ENCODE data around the gene SMC5. TPM values are rescaled to one million over a fixed set of nuclear protein-coding genes. Genes with fewer than 3 reads are reported as not detected.

The SMC5 gene
- total RNA-seq, 2 experiments from 2014 or later, result 38.1 to 40.9 TPM

DNA sequence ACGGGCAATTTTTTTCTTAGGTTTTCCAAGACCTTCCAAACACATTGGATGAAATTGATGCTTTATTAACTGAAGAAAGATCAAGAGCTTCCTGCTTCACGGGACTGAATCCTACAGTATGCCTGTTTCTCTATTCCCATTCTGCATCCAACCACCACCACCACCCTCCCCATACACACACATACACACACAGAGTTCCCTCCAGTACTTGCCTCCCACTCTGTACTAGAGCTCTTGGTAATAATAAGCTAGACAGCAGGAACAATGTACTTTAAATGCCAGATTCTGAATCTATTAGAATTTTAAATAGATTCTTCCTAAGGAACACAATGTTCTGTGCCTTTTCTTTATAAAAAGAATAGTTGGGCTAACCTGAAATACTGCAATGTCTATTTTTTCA lies 88.3 kb downstream of the SMC5 start:
- CTCF ChIA-PET, result no interaction called here
- POLR2A ChIA-PET, result no interaction called here

DNA sequence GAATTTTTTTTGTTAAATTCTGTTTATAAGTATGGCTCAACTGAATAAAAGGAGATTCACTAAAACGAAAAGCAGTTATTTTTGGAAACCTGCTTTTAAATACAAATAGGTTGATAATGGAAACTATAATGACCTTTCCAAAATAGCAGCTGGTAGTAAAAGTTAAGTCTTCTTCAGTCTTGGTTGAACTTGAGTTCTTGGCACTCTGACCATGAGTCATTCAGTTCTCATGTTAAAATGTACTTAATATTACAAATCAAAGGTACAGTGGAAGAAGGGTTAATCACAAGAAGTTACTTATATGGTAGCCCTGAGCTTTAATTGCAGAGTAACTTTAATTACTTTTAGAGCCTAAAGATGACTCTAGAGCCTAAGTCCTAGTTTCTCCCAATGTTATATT lies 93.6 kb downstream of the SMC5 start:
- ChIA-PET POLR2A (no interaction called here), CTCF (interaction anchor here (1.0 kb wide), 1 partner anchor 250 kb away, joined by 4 read pairs; no protein-coding TSS in a partner anchor)

DNA sequence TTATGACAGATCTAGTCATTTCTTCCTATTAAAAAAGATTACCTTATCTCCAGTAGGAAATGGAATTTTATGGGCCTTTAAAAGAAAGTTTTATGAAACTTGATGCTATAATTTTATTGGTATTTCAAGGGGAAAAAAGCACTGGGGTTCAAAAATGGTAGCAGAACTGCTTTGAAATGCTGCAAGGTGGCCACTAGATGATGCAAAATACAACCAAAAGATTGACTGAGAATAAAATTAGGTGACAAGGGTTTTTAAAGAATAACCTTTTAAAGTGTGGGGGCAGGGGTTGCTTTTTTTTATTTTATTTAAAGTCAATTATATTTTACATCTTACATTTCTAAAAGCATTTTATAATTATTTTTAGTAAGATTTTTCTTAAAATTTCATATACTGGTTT lies 94.0 kb downstream of the SMC5 start:
- ChIA-PET CTCF (no interaction called here), POLR2A (no interaction called here)

DNA sequence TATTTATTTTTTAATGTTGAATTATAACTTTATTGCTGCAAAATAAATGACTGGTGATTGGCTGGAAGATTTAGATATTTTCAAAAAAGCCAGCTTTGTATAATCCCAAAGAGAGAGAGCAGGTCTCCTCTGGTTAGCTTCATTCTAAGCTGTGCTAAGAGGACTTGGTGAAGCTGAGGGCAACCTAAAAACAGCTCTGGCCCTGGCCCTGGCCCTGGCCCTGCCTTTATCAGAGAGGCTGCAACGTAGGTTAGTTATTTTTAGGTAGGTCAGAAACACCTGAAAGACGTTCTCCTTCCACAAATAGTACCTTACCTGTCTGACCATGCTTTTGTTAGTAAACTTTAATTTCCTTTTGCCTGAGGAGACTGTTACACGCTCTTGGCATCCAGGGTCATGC lies 97.0 kb downstream of the SMC5 start:
- POLR2A ChIA-PET, result no interaction called here

DNA sequence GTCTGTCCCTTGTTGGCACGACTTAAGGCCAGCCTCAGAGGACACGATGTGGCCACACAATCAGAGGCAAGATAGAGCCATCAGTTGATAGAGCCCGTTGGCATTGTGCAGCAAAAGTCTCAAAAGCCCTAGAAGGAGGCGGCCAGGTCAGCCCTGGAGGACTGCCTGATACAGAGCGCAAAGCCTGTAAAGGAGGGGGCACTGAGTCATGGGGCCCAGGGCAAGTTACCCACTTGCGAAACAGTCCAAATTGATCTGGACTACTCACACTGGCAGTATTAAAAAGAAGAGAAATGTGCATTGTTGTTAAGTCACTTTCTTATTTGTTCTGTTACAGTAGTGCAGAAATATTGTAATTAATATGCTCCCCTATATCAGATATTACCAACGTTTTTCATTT lies 104.2 kb downstream of the SMC5 start:
- CTCF ChIA-PET, result no interaction called here
- POLR2A ChIA-PET, result no interaction called here

More for the DNA sequence above, 97.0 kb downstream of the SMC5 start:
- CTCF ChIA-PET, result no interaction called here

DNA sequence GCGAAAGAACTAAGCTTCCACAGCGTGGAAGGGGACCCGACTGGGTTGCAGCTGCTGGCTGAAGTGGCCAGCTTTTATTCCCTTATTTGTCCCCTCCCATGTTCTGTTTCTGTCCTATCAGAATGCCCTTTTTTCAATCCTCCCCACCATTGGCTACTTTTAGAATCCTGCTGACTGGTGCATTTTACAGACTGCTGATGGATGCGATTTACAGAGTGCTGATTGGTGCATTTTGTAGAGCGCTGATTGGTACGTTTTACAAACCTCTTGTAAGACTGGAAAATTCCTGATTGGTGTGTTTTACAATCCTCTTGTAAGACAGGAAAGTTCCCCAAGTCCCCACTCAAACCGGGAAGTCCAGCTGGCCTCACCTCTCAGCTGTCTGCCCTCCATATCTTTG lies 105.0 kb downstream of the SMC5 start:
- ChIA-PET CTCF (interaction anchor here (0.5 to 0.7 kb wide), 2 partner anchors 178 to 233 kb away, joined by 3 read pairs; no protein-coding TSS in a partner anchor), POLR2A (no interaction called here)

DNA sequence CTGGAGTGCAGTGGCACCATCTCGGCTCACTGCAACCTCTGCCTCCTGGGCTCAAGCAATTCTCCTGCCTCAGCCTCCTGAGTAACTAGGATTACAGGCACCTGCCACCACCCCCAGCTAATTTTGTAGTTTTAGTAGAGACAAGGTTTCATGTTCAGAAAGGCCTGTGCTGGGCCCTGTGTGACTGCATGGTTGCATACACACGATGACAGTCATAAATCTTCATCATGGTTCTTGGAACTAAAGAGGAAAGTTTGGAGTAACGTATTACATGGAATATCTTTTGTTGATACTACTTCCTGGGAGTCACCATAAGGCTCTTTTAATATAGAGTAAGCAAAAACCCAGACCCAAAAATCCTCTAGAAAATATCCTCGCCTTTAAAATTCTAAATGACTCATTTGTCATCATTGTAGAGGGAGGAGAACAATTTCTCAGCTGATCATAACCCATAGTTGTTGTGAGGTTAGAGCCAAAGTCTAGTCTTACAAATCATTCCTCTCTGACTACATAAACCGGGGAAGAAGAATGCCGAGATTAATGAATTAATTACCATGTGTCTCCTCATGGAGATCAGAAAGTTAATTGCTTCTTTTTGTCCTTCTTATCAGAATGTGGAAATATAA lies 108.6 kb downstream of the SMC5 start:
- POLR2A ChIA-PET, result no interaction called here
- CTCF ChIA-PET, result no interaction called here

DNA sequence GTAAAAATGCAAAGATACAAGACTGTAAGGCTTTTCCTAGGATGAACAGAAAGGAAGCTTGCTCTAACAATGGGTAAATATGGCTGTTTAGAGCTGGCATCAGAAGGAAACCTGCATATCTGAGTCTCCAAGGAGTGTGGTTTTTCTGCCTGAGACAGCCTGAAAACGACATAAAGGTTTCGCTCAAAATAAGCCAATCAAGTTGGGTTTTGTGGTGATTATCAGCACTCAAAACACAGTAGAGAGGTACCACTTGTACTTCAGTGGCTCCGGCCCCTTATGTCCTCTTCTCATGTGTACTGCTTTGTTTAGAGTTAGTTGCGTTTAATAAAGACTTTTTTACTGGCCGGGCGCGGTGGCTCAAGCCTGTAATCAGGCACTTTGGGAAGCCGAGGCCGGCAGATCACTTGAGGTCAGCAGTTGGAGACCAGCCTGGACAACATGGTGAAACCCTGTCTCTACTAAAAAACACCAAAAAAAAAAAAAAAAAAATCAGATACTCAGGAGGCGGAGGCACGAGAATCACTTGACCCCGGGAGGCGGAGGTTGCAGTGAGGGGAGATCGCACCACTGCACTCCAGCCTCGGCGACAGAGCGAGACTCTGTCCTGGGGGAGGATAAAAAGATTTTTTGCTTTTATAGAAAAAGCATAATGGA lies 116.3 kb downstream of the SMC5 start:
- CTCF ChIA-PET, result interaction anchor here (0.6 kb wide), 1 partner anchor 79 kb away, joined by 4 read pairs; no protein-coding TSS in a partner anchor
- POLR2A ChIA-PET, result no interaction called here

DNA sequence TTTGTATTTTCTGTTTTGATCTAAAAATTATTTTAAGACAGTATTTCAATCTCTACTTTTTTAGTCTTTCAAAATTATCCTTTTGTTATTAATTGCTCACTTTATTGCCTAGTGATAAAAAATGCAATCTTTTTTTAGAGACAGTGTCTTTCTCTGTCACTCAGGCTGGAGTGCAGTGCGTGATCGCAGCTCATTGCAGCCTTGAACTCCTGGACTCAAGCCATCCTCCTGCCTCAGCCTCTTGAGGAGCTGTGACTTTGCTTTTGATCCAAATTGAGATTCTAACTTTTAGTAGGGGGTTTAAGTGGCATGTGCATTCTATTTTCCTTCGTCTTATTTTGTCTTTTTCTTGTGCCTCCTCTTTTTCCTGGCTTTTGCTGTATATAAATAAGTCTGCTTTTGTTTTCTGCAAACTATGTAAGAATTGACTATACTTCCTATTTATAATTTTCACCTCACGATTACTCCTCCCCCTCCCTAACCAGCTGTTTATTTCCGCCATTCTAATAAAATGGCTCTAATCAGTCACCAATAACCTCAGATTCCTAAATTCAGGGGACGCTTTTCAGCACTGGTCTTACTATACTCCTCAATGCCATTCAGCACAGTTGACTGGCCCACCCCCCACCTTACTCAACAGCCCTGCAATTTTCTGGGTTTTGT lies 123.4 kb downstream of the SMC5 start:
- POLR2A ChIA-PET, result no interaction called here
- CTCF ChIA-PET, result no interaction called here

DNA sequence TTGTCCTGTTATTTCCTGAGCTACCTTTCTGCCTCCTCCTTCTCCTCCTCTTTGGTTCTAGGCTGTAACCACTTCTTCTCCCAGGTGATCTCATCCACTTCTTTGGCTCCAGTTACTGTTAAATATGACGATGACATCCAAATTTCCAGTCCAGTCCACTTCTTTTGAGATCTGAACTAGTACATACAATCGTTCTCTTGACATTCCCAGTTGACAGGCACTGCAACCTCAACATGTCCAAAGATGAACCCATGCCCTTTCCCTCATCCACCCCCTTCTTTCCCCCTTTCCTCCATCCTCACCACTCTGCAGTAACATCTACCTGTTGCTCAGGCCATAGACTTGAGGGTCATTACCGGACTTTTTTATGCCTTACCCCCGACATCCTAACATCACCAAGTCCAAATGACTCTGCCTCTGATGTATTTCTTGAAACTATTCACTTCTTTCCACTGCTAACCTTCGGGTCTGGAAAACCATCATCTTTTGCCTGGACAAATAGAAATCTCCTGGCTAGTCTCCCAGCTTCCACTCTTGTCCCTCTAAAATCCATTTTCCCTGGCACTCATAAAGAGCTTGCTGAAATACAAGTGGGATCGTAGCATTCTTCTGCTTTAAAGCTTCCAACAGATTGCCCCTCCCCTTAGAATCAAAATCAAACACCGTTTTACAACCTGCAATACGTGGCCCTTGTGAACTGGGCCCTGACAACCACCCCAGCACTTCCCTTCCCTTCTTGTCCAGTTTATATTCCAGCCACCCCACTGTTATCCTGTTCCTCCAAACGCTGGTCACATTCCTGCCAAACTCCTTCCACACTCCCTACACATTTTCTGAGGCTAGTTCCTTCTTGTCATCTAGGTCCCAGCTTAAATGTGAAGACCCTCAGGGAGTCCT lies 124.2 kb downstream of the SMC5 start:
- ChIA-PET POLR2A (no interaction called here), CTCF (no interaction called here)

DNA sequence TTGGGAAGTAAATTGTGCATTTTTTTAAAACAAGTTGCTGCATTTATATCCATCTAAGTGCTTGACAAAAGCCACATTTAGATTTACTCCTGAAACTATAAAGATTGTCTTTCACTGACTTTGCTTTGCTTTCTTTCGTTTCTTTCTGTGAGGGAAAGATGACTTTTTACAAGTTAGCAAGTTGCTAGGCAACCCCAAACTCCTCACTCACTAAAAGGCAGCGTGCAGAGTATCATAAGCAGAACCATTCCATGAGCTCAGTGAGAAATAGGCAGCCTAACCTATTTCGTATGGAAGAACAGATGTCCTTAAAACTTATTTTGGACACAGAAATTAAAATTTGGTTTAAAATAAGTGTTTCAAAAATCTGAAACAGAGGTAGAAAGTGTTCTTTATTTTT lies 126.6 kb downstream of the SMC5 start:
- ChIA-PET POLR2A (no interaction called here), CTCF (no interaction called here)

DNA sequence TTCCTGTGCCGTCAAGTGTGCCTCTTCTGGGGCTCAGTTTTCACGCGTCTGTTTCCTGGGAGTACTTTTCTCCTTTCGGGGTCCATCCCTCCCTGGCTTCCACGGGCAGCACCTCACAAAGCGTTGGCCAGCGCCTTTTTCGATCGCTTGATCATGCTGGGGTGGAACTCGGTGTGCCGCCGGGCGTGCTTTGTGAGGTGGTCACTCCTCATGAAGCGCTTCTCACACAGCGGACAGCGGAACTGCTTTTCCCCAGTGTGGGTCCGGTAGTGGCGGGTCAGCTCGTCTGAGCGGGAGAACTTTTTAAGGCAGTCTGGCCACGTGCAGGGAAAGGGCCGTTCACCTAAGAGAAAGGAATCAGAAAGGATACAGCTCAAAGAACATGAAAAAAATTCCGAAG lies 128.9 kb downstream of the SMC5 start:
- POLR2A ChIA-PET, result no interaction called here
- CTCF ChIA-PET, result no interaction called here

DNA sequence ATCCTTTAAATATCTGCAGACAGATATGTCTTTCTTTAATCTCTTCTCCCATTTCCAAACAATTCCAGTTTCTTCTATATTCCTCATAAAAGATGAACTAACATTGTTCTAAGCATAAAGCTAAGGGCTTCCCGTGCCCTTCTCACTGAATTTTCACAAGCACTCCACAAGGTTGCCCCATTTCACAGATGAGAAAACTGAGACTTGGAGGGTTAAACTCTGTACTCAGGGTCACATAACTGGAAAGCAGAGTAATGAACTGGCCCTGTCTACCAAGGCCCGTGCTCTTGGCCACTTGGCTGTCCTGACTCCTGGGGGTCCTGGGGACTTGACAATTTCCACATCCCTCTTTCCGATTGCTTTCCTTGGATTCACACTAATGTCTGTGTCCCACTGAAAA lies 130.4 kb downstream of the SMC5 start:
- ChIA-PET POLR2A (interaction anchor here (1.3 kb wide), 1 partner anchor 22 kb away, joined by 3 read pairs; no protein-coding TSS in a partner anchor), CTCF (no interaction called here)

DNA sequence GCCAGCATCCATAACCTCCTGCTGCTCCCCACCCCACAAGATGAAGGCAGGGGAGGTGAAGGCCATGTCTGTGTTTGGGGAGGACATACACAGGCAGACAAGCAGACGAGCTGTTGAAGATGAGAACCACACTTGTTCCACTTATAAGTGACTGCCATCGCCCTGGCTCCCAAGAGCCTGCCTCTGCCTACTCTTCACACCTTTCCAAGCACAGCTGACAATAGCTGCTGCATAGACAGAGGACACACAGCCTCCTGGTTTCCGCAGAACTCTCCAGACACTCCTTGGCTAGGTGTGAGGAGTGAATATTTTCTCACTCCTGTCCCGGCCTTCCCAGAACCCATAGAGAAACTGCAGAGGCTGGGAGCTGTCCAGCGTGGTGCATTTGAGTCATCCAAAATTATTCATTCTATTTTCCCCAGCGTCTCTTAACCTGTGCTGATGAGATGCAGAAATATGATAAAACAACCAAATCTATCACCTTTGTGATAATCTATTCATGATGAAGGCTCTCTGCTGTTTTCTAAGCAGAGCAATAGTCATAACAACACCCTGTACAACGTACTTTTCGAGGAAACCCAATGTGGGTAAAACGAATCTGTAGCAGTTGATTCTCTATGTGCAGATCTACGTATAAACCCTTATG lies 131.0 kb downstream of the SMC5 start:
- CTCF ChIA-PET, result interaction anchor here (1.4 kb wide), 1 partner anchor 213 kb away, joined by 3 read pairs; no protein-coding TSS in a partner anchor
- POLR2A ChIA-PET, result interaction anchor here (1.0 to 1.3 kb wide), 2 partner anchors 16 to 21 kb away, joined by 3 read pairs; no protein-coding TSS in a partner anchor

DNA sequence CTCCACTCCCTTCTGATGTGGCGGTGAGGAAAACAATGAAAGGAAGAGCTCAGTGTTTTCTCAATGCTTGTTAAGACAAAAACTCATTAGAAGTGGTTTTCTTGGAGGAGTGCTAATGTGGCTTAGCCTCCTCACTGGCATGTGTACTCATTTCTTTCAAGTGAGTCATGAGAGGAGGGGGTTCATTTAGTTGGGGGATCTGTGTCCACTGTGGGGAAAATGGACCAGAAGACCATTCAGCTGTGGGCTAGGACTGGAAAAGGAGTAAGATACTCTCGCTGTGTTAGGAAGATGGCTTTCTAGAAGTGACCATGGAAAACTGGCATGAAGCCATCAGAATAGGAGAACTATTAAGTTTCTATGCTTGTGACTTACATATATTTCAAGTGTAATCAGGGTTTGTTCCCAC lies 132.2 kb downstream of the SMC5 start:
- POLR2A ChIA-PET, result interaction anchor here (0.6 to 1.0 kb wide), 3 partner anchors 15 to 1660 kb away, joined by 3 read pairs; no protein-coding TSS in a partner anchor
- CTCF ChIA-PET, result interaction anchor here (1.1 to 1.9 kb wide), 3 partner anchors 11 to 211 kb away, joined by 3 to 4 read pairs (median 4); no protein-coding TSS in a partner anchor

DNA sequence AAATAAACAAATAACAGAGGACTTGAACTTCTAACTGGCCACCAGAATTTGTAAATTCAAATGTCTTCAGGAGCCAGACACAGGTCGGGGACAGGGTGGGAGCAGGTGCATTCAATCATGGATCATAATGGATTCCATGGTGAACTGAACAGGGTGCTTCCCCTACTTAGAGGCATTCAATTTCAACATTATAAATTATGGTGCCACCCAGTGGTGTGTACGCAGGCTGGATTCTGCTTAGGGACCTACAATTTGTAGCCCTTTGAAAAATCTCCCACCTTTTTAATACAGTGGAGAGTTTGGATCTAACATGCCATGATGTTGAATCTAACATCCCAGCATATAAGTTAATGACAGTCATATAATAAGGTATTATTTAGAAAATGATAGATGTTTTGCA lies 133.4 kb downstream of the SMC5 start:
- CTCF ChIA-PET, result interaction anchor here (0.6 to 1.9 kb wide), 2 partner anchors 10 to 16 kb away, joined by 3 to 4 read pairs; no protein-coding TSS in a partner anchor
- POLR2A ChIA-PET, result no interaction called here

DNA sequence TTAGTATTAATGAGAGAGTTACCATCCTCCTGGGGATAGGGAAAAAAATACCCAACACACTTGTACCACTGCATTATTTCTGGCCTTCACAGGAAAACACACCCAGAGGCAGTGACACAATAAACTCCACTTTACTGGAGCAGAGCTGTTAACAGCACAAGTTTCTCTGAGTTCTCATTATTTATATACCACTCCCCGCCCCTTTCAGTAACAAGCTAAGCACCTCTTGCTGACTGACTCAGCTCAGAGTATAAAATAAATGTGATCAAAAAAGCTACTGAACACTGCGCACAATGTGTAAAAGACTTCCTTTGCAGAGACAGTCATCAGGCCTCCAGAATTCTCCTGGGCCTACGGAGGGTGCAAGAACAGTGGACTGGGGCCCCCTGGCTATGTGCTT lies 134.1 kb downstream of the SMC5 start:
- ChIA-PET POLR2A (no interaction called here), CTCF (interaction anchor here (0.6 kb wide), 1 partner anchor 15 kb away, joined by 3 read pairs; no protein-coding TSS in a partner anchor)

DNA sequence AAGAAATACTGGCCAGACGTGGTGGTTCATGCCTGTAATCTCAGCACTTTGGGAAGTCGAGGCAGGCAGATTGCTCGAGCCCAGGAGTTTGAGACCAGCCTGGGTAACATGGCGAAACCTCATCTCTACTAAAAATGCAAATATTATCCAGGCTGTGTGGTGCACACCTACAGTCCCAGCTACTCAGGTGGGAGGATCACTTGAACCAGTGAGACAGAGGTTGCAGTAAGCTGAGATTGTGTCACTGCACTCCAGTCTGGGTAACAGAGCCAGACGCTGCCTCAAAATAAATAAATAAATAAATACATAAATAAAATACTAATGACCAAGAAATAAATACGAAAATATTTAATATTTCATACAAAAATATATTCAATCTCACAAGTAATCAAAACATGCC lies 136.9 kb downstream of the SMC5 start:
- POLR2A ChIA-PET, result no interaction called here
- CTCF ChIA-PET, result no interaction called here

DNA sequence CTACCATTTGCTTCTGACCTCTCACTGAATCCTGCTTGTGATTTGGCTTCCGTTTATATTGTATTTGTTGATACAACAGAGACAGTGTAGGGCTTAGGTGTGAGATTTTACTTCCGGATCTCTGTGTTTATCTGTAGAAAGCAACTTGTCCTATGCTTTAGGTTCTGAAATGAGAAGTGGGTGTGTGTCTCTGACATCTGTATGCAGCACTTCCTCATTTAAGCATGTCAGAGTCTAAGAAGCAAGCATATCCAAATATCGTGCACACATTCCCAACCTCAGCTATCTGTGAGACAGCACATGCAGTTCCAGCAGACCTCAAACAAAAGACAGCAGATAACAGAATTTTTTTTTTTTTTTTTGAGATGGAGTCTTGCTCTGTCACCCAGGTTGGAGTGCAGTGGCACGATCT lies 139.4 kb downstream of the SMC5 start:
- POLR2A ChIA-PET, result interaction anchor here (0.7 to 1.3 kb wide), 2 partner anchors 21 to 23 kb away, joined by 3 to 5 read pairs; no protein-coding TSS in a partner anchor
- CTCF ChIA-PET, result interaction anchor here (0.7 kb wide), 1 partner anchor 638 kb away, joined by 3 read pairs; the partner anchor contains the start of gene PTAR1

Measured in activated CD8-positive, alpha-beta memory T cell treated with anti-CD3 and anti-CD28 coated beads for 36 hours (primary cell).